ENCODE data around the gene AP1B1. TPM values are rescaled to one million over a fixed set of nuclear protein-coding genes. Genes with fewer than 3 reads are reported as not detected.

AP1B1 gene
- total RNA-seq (82.9 TPM), polyA plus RNA-seq (ENCODE audit: insufficient read depth, low read depth, low replicate concordance) (50.5 TPM)
- long read RNA-seq, donor 1, full-length matches to known transcripts = 2 of 40 reads
- long read RNA-seq, donor 1, partial matches to known transcripts = 38 of 40 reads
- long read RNA-seq, donor 1, other reads (novel, unspliced or antisense) = 0 of 40 reads
- long read RNA-seq, donor 2, full-length matches to known transcripts = 2 of 18 reads
- long read RNA-seq, donor 2, partial matches to known transcripts = 16 of 18 reads
- long read RNA-seq, donor 2, other reads (novel, unspliced or antisense) = 0 of 18 reads
- long read RNA-seq, donor 3, full-length matches to known transcripts = 2 of 10 reads
- long read RNA-seq, donor 3, partial matches to known transcripts = 8 of 10 reads
- long read RNA-seq, donor 3, other reads (novel, unspliced or antisense) = 0 of 10 reads
- long read RNA-seq, donor 4, full-length matches to known transcripts = 6 of 11 reads
- long read RNA-seq, donor 4, partial matches to known transcripts = 5 of 11 reads
- long read RNA-seq, donor 4, other reads (novel, unspliced or antisense) = 0 of 11 reads
- long read RNA-seq, donor 5 = 0 reads
- long read RNA-seq, donor 6, partial matches to known transcripts = 6 of 6 reads
- long read RNA-seq, donor 6, other reads (novel, unspliced or antisense) = 0 of 6 reads
- long read RNA-seq, donor 7, full-length matches to known transcripts = 11 of 47 reads
- long read RNA-seq, donor 7, partial matches to known transcripts = 19 of 47 reads
- long read RNA-seq, donor 7, other reads (novel, unspliced or antisense) = 17 of 47 reads
- long read RNA-seq, donor 8, partial matches to known transcripts = 0 of 2 reads
- long read RNA-seq, donor 8, other reads (novel, unspliced or antisense) = 0 of 2 reads
- long read RNA-seq, donor 9, partial matches to known transcripts = 0 of 1 reads
- long read RNA-seq, donor 9, other reads (novel, unspliced or antisense) = 0 of 1 reads
- long read RNA-seq, donor 10, full-length matches to known transcripts = 1 of 14 reads
- long read RNA-seq, donor 10, partial matches to known transcripts = 13 of 14 reads
- long read RNA-seq, donor 10, other reads (novel, unspliced or antisense) = 0 of 14 reads

GRCh38 chr22:29387921-29388758 lies at the start of gene AP1B1:
AP1B1 (minus strand) TSS chr22:29388570; CDS start chr22:29367243, 21,327 bp downstream.
- Histone ChIP-seq H3K27me3 (ENCODE audit: control insufficient read depth, insufficient read depth, low read length) (no peaks in the 10 kb centered on the region), H3K27ac (ENCODE audit: low read depth in 2 of 2, low read length in 2 of 2) (peak within 1 kb of the TSS; percentile 81 to 84), H3K4me1 (ENCODE audit: control insufficient read depth in 2 of 3, insufficient read depth in 2 of 3, low read depth in 1 of 3, low read length in 3 of 3) (peaks cover 0 to 28% (median 13%) of the 10 kb centered on the region in 3 donors), H3K9ac (ENCODE audit: low read length in 3 of 3) (peak within 1 kb of the TSS; percentile 14 to 85 (median 35)), H3K9me3 (ENCODE audit: control insufficient read depth in 2 of 3, insufficient read depth in 1 of 3, low read length in 3 of 3) (no peaks in the 10 kb centered on the region), H3K4me3 (ENCODE audit: low read length in 3 of 3) (peak within 1 kb of the TSS; percentile 52 to 76 (median 68)), H3K36me3 (ENCODE audit: control insufficient read depth in 2 of 3, insufficient read depth in 3 of 3, low read length in 3 of 3) (peaks cover 0 to 2% (median 0%) of the 10 kb centered on the region in 3 donors)
- TF ChIP-seq CTCF (IDR thresholded peaks at IDR 0.05; ENCODE audit: borderline replicate concordance, extremely low read depth, insufficient read depth) = no peak
- intact Hi-C loops (cut with DNase I) = no loop called here
- DNase-seq (peak; percentile 96 to 98 (median 97)), FAIRE-seq (no peak)

- intact Hi-C loops (cut with DNase I) = no loop called here
- DNase-seq = peak in 2 of 5 donors; percentile 5 to 30
- H3K9me3 ChIP-seq (ENCODE audit: control insufficient read depth in 2 of 3, insufficient read depth in 1 of 3, low read length in 3 of 3) = no peaks in the 10 kb centered on the region
- FAIRE-seq = peak; percentile 27
- no peak overlapping the region for H3K9ac ChIP-seq (ENCODE audit: low read length in 3 of 3)
- TF ChIP-seq CTCF (IDR thresholded peaks at IDR 0.05; ENCODE audit: borderline replicate concordance, extremely low read depth, insufficient read depth) = no peak
- no peak overlapping the region for H3K4me3 ChIP-seq (ENCODE audit: low read length in 3 of 3)
- no peaks in the 10 kb centered on the region for H3K27me3 ChIP-seq (ENCODE audit: control insufficient read depth, insufficient read depth, low read length)
- no peak overlapping the region for H3K27ac ChIP-seq (ENCODE audit: low read depth in 2 of 2, low read length in 2 of 2)
- no peaks in the 10 kb centered on the region for H3K36me3 ChIP-seq (ENCODE audit: control insufficient read depth in 2 of 3, insufficient read depth in 3 of 3, low read length in 3 of 3)
- H3K4me1 ChIP-seq (ENCODE audit: control insufficient read depth in 2 of 3, insufficient read depth in 2 of 3, low read depth in 1 of 3, low read length in 3 of 3) = no peaks in the 10 kb centered on the region
These were observed 47.1 kb upstream of the AP1B1 start for GRCh38 chr22:29435236-29436136.
